Lower lobe of right lung (tissue), 2 donors: ENCODE results near the gene GALNT2. TPM values are rescaled to one million over a fixed set of nuclear protein-coding genes. Genes with fewer than 3 reads are reported as not detected.

ENCODE experiments used
- ATAC-seq, 2 donors: fragments of 200-7000 bp; cut with Tn5 transposase; one replicate each; pipeline ENCODE4 v1.9.1; 2020 to 2022; ENCODE audit warnings: mild to moderate bottlenecking in 2 of 2, moderate library complexity in 2 of 2
- DNase-seq: peaks from one replicate; pipeline ENCODE4 v3.0.0-alpha.2; 2020
- H3K27ac ChIP-seq: fragments of 200-600 bp; one replicate; pipeline ENCODE4 v1.8.0; 2022
- H3K27me3 ChIP-seq: fragments of 200-600 bp; one replicate; pipeline ENCODE4 v1.8.0; 2022; ENCODE audit warnings: low read depth
- H3K36me3 ChIP-seq: fragments of 200-600 bp; one replicate; pipeline ENCODE4 v1.8.0; 2022; ENCODE audit warnings: mild to moderate bottlenecking
- H3K4me1 ChIP-seq: fragments of 200-600 bp; one replicate; pipeline ENCODE4 v1.8.0; 2022
- H3K4me3 ChIP-seq: fragments of 200-600 bp; one replicate; pipeline ENCODE4 v1.8.0; 2022; ENCODE audit warnings: mild to moderate bottlenecking
- H3K9me3 ChIP-seq: fragments of 200-600 bp; one replicate; pipeline ENCODE4 v1.8.0; 2022
- intact Hi-C: fragments of 100-400 bp; cut with DNase I; formaldehyde crosslinking; loops from one replicate; pipeline ENCODE4 v1.11.0; 2022
- long read RNA-seq: library from polyadenylated mRNA; unstranded; transcript quantifications from one replicate; pipeline ENCODE4 v2.0.0, GENCODE V29; 2021
- total RNA-seq: library from RNA; stranded (reverse); fragmentation: NEBNext Ultra II Directional; extraction: Animal tissue kit (Norgen Biotek cat#: 25700); gene quantifications from one replicate; pipeline ENCODE4 v1.2.1, GENCODE V29; 2021
- TF ChIP-seq, protein P1 (sequence below): fragments of 200-600 bp; IDR thresholded peaks from one replicate; pipeline ENCODE4 v1.8.0; 2022; ENCODE audit warnings: antibody characterized with exemption, mild to moderate bottlenecking
- donor health status: DM: no; HTN: yes; CAD: no; lungs with severe emphysema.

Gene GALNT2
- total RNA-seq: 48.0 TPM
- long read RNA-seq, full-length matches to known transcripts: 30 of 81 reads
- long read RNA-seq, partial matches to known transcripts: 10 of 81 reads
- long read RNA-seq, other reads (novel, unspliced or antisense): 41 of 81 reads

DNA sequence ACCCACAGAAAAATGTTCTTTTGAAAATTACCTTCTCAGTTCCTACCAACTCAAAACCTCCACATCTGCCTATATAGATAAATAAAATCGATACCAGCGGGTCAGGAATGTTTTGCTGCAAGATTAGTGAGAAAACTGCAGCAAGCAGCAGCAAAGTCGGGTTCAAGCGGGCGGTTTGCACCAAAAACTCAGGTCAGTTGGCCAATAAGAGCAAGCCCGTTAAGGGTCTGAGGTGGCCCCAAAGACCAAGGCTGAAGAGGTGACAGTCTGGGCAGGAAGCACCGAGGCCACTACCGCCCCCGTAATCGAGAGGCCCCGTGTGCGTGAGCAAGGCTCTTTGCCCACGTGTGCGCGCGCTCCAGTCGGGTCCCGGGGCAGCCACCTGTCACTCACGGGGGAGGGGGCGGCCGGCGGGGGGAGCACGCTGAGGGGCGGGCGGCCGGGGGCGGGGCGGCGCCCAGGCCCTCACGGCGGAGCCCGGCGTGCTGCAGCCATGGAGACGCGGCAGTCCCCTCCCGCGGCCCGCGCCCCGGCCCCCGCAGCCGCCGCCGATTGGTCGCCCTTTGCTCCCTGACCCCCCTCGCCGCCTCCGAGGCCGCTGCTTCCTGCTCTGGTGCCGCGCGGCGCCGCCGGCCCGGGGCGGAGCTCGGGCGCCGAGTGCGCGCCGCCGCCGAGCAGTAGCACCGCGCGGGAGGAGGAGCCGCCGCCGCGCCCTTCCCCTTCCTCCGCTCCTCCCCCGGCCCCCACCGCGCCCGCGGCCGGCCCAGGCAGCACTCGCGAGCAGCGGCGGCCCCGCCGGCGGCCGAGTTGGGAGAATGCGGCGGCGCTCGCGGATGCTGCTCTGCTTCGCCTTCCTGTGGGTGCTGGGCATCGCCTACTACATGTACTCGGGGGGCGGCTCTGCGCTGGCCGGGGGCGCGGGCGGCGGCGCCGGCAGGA, at the start of gene GALNT2:
TSS of gene GALNT2 (plus strand) at position 773 of the 939 bp plus-strand sequence. CDS start at position 816, 43 bp downstream.
- peak within 1 kb of the TSS; percentile 78 for H3K4me3 ChIP-seq
- no peaks in the 10 kb centered on the region for H3K36me3 ChIP-seq
- intact Hi-C loops: no loop called here
- DNase-seq (peak; percentile 94), ATAC-seq (peak; percentile 95 to 98)
- H3K27me3 ChIP-seq: no peaks in the 10 kb centered on the region
- peak within 1 kb of the TSS; percentile 84 for H3K27ac ChIP-seq
- TF ChIP-seq, protein P1, sequence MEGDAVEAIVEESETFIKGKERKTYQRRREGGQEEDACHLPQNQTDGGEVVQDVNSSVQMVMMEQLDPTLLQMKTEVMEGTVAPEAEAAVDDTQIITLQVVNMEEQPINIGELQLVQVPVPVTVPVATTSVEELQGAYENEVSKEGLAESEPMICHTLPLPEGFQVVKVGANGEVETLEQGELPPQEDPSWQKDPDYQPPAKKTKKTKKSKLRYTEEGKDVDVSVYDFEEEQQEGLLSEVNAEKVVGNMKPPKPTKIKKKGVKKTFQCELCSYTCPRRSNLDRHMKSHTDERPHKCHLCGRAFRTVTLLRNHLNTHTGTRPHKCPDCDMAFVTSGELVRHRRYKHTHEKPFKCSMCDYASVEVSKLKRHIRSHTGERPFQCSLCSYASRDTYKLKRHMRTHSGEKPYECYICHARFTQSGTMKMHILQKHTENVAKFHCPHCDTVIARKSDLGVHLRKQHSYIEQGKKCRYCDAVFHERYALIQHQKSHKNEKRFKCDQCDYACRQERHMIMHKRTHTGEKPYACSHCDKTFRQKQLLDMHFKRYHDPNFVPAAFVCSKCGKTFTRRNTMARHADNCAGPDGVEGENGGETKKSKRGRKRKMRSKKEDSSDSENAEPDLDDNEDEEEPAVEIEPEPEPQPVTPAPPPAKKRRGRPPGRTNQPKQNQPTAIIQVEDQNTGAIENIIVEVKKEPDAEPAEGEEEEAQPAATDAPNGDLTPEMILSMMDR: no peak
- peaks cover 24% of the 10 kb centered on the region for H3K4me1 ChIP-seq
- H3K9me3 ChIP-seq: peaks cover 3% of the 10 kb centered on the region

DNA sequence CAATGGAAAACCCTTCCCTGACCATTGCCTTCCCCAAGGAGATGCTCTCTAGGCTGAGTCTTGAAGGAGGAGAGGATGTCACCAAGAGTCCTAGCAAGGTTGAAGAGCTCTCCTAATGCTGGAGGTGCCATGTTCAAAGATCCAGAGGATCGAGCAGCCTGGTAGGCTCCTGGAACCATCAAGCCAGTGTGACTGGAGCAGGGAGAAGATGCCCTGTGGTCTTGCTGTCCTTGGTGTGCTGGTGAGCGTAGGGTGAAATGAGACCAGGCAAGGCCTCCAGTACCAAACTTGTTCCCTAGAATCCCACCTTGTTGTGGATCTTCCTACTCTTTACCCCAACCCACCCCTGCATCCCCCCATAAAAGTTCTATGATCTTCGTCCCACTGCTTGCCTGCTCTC, 46.6 kb upstream of the GALNT2 start:
- H3K27me3 ChIP-seq: no peaks in the 10 kb centered on the region
- TF ChIP-seq, protein P1: no peak
- H3K4me3 ChIP-seq: no peak overlapping the region
- H3K27ac ChIP-seq: no peak overlapping the region
- ATAC-seq (no peak), DNase-seq (no peak)
- no peaks in the 10 kb centered on the region for H3K9me3 ChIP-seq
- no peaks in the 10 kb centered on the region for H3K36me3 ChIP-seq
- intact Hi-C loops: no loop called here
- no peaks in the 10 kb centered on the region for H3K4me1 ChIP-seq

DNA sequence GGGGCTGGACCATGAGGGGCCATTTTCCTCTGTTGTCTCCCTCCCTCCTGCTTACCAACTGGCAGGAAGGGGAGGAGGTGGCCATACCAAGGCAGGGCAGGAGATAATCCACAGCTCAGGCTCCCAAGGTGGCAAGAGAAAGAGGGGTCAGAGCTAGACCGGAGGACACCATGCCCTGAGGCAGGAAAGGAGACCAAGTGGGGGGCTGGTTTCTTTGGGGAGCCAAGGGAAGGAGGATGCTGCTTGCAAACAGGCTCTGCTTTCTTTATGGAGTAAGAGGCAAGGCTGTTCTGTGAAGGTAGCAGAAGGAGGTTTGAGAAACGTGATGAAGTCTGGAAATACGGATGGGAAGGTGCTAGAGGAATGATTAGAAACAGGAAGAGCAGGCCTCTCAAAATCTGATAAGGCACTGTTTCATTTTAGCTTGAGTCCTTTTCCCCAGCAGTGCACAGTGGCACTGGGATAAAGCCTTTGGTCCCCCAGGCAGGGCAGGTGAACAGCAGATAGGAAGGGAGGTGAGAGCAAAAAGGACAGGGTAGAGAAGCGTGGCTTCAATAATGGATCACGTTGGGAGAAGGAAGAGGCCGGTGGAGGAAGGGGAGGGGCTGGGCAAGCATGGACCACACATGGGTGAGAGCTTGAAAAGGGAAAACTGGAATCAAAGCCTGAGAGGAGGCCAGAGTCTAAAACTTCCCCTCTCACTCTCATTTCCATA, 44.2 kb upstream of the GALNT2 start:
- intact Hi-C loops: no loop called here
- Histone ChIP-seq H3K4me3 (no peak overlapping the region), H3K27me3 (no peaks in the 10 kb centered on the region), H3K36me3 (no peaks in the 10 kb centered on the region), H3K9me3 (no peaks in the 10 kb centered on the region), H3K4me1 (no peaks in the 10 kb centered on the region), H3K27ac (no peak overlapping the region)
- ATAC-seq (no peak), DNase-seq (no peak)
- TF ChIP-seq, protein P1: no peak

GRCh38 chr1:230025686-230026085, 41.4 kb upstream of the GALNT2 start:
- Histone ChIP-seq H3K4me1 (no peaks in the 10 kb centered on the region), H3K27ac (no peak overlapping the region), H3K27me3 (no peaks in the 10 kb centered on the region), H3K9me3 (no peaks in the 10 kb centered on the region), H3K4me3 (no peak overlapping the region), H3K36me3 (no peaks in the 10 kb centered on the region)
- TF ChIP-seq, protein P1: no peak
- intact Hi-C loops: no loop called here
- ATAC-seq: no peak
- DNase-seq: no peak

GRCh38 chr1:230026139-230026538, 40.9 kb upstream of the GALNT2 start:
- intact Hi-C loops: no loop called here
- Histone ChIP-seq H3K4me1 (no peaks in the 10 kb centered on the region), H3K27me3 (no peaks in the 10 kb centered on the region), H3K27ac (no peak overlapping the region), H3K4me3 (no peak overlapping the region), H3K36me3 (no peaks in the 10 kb centered on the region), H3K9me3 (no peaks in the 10 kb centered on the region)
- TF ChIP-seq, protein P1: no peak
- ATAC-seq: no peak
- DNase-seq: no peak
